Karpas-422 (cell line): ENCODE measurements around the gene INHBA. TPM values are rescaled to one million over a fixed set of nuclear protein-coding genes. Genes with fewer than 3 reads are reported as not detected.

Experiments
- DNase-seq: peaks from one replicate; pipeline ENCODE4 v3.0.0-alpha.2; 2015
- H2AFZ ChIP-seq: fragments of 200-600 bp; sonication (generic); 2 replicates; pipeline ENCODE4 v1.6.1; 2014; ENCODE audit warnings: antibody characterized with exemption, low read length, mixed read lengths
- H3K27ac ChIP-seq: fragments of 200-600 bp; sonication (generic); 2 replicates; pipeline ENCODE4 v1.5.1; 2014; ENCODE audit warnings: mild to moderate bottlenecking, low read length, moderate library complexity
- H3K27me3 ChIP-seq: fragments of 200-600 bp; sonication (generic); 2 replicates; pipeline ENCODE4 v1.6.1; 2014; ENCODE audit warnings: low read length, mixed read lengths
- H3K36me3 ChIP-seq: fragments of 200-600 bp; sonication (generic); 2 replicates; pipeline ENCODE4 v1.6.1; 2014; ENCODE audit warnings: low read length, mixed read lengths; ENCODE audit not compliant: insufficient read depth
- H3K4me1 ChIP-seq: fragments of 200-600 bp; sonication (generic); 2 replicates; pipeline ENCODE4 v1.6.1; 2014; ENCODE audit warnings: mild to moderate bottlenecking, low read length, mixed read lengths
- H3K4me2 ChIP-seq: fragments of 200-600 bp; sonication (generic); 2 replicates; pipeline ENCODE4 v1.6.1; 2014; ENCODE audit warnings: low read length, low read depth, mild to moderate bottlenecking; ENCODE audit not compliant: poor library complexity, severe bottlenecking
- H3K4me3 ChIP-seq: fragments of 200-600 bp; sonication (generic); 2 replicates; pipeline ENCODE4 v1.5.1; 2014; ENCODE audit warnings: mild to moderate bottlenecking, antibody characterized with exemption, low read length, mixed read lengths
- H3K79me2 ChIP-seq: fragments of 200-600 bp; sonication (generic); 2 replicates; pipeline ENCODE4 v1.6.1; 2014; ENCODE audit warnings: mild to moderate bottlenecking, low read length, mixed read lengths
- H3K9ac ChIP-seq: fragments of 200-600 bp; sonication (generic); 2 replicates; pipeline ENCODE4 v1.6.0; 2014; ENCODE audit warnings: low read length
- H3K9me2 ChIP-seq: fragments of 200-600 bp; sonication (generic), shearing (Covaris generic); replicated peaks from 2 replicates; pipeline ENCODE4 v1.6.0; 2014; ENCODE audit warnings: mild to moderate bottlenecking, low read length, moderate library complexity; ENCODE audit not compliant: insufficient read depth
- H3K9me3 ChIP-seq: fragments of 300-700, 200-600 bp; sonication (generic); 2 replicates; pipeline ENCODE4 v1.6.1; 2014; ENCODE audit warnings: low read length, mixed read lengths
- H4K20me1 ChIP-seq: fragments of 200-600 bp; sonication (generic); 2 replicates; pipeline ENCODE4 v1.6.1; 2014; ENCODE audit warnings: mild to moderate bottlenecking, antibody characterized with exemption, low read length, low read depth; ENCODE audit not compliant: insufficient read depth
- total RNA-seq: library from RNA; depleted of rRNA; stranded (reverse); fragments of >200 nt; shearing (Covaris generic); gene quantifications from 2 replicates; pipeline ENCODE4 v1.2.3, GENCODE V29; 2014; ENCODE audit warnings: low replicate concordance

The INHBA gene
- total RNA-seq, 1 experiment from 2014 or later: not detected

DNA sequence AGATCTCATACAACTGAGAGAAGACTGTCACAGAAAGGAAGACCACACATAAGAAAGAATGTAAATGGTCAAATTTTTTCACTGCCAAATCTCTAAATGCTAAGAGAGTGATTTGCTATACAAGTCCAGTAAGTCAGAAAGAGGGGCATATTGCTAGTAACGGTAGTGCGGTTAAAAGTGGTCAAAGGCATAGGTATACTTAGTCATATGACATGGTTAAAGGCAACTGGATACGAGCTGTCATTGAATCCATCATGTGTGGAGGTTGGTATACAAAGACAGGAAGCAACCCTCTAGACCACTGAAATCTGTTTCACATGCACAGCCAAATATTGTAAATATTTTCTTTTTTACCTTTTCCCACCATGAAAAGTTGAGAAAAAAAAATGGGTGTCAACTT lies 4.8 kb downstream of the INHBA start:
- Histone ChIP-seq H3K36me3 (no peaks in the 10 kb centered on the region), H3K9me2 (no peaks in the 10 kb centered on the region), H4K20me1 (no peaks in the 10 kb centered on the region), H2AFZ (no peak overlapping the region), H3K9me3 (no peaks in the 10 kb centered on the region), H3K27ac (no peak overlapping the region), H3K4me1 (no peaks in the 10 kb centered on the region), H3K4me3 (no peak overlapping the region), H3K4me2 (no peak overlapping the region), H3K79me2 (no peaks in the 10 kb centered on the region), H3K9ac (no peak overlapping the region), H3K27me3 (no peaks in the 10 kb centered on the region)
- DNase-seq: no peak

DNA sequence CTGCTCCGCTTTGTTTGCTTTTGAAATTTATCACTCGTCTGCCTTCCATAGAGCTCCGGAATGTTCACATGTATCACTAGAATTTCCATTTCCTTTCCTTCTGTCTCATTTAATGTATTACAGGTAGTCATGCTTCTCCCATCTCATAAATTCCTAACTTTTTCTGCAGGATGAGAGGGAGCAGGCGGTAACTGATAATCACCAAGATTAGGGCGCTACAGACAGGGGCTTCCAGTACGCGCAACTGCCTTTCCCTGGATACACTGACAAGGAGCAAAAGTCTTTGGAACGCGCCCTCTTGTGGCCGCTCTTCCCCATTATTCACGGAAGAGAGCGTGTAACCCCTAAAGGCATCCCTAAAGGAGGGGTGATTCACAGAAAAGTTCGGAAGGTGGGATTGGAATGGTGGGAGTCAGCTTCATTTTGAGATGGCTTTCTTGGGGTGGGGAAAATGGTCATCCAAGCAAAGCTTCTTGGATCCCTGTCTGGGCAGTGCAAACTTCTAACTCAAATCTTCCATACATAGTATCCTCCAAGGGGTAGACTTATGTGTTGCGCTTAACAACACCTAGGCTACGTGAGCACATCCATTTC lies 6.5 kb downstream of the INHBA start:
- Histone ChIP-seq H3K9me2 (no peaks in the 10 kb centered on the region), H3K36me3 (no peaks in the 10 kb centered on the region), H3K27ac (no peak overlapping the region), H3K4me2 (no peak overlapping the region), H3K27me3 (no peaks in the 10 kb centered on the region), H3K9ac (no peak overlapping the region), H3K4me3 (no peak overlapping the region), H4K20me1 (no peaks in the 10 kb centered on the region), H3K4me1 (no peaks in the 10 kb centered on the region), H3K9me3 (no peaks in the 10 kb centered on the region), H3K79me2 (no peaks in the 10 kb centered on the region), H2AFZ (no peak overlapping the region)
- DNase-seq: peak; percentile 76

DNA sequence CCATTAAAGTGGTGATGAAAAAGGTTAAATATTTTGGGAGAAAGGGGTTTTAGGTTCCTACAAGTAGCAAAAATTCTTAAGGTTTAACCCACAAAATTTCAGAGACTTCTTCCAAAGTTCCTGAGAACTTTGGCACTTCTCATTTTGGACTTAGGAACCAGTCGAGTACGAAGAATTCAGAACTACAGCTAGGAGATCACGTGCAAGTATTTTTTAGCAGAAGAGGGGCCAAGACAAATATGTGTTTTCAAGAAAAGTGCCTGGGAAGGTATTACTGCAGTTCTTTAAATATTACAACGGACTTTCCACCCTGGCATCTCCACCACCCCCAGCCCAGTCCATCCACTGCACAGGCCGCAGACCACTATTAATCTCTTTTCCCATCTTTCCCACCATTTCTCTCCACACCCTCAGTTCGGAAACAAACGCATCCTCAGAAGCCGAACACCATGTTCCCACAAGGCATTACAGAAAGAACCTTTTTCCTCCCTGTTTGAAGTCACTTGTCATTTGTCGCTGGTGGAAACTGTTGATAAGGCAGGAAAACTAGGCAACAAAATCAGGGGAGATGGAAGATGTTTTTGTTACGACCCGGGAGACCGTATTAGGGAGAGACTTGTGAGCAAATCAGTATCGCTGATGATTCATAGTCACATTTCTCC lies 7.1 kb downstream of the INHBA start:
- no peaks in the 10 kb centered on the region for H3K9me3 ChIP-seq
- H2AFZ ChIP-seq: no peak overlapping the region
- DNase-seq: no peak
- no peaks in the 10 kb centered on the region for H3K9me2 ChIP-seq
- no peak overlapping the region for H3K4me2 ChIP-seq
- no peak overlapping the region for H3K9ac ChIP-seq
- H3K4me3 ChIP-seq: no peak overlapping the region
- H4K20me1 ChIP-seq: no peaks in the 10 kb centered on the region
- no peaks in the 10 kb centered on the region for H3K79me2 ChIP-seq
- H3K4me1 ChIP-seq: no peaks in the 10 kb centered on the region
- H3K27ac ChIP-seq: no peak overlapping the region
- H3K36me3 ChIP-seq: no peaks in the 10 kb centered on the region
- H3K27me3 ChIP-seq: no peaks in the 10 kb centered on the region

DNA sequence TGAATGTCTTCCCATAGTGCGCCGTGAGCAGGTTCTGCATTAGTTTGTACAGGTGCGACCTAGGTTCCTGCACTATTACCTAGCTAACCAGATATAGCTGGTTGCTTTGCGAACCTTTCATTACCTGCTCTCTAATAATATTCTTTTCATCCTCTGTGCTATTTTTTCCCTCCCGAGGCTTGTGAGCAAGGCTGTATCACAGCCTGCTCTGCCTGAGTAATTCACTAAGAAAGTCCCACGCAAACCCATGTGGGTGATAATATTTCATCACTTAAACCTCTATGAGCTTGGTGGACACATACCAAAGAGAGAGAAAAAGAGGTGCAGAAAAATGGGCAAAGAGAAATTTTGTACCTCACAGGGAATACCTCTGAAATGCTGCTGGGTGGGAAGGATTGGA lies 8.4 kb downstream of the INHBA start:
- Histone ChIP-seq H3K36me3 (no peaks in the 10 kb centered on the region), H3K9ac (no peak overlapping the region), H3K4me2 (no peak overlapping the region), H3K9me3 (no peaks in the 10 kb centered on the region), H2AFZ (no peak overlapping the region), H3K4me3 (no peak overlapping the region), H3K4me1 (no peaks in the 10 kb centered on the region), H3K79me2 (no peaks in the 10 kb centered on the region), H3K27ac (no peak overlapping the region), H3K27me3 (no peaks in the 10 kb centered on the region), H3K9me2 (no peaks in the 10 kb centered on the region), H4K20me1 (no peaks in the 10 kb centered on the region)
- DNase-seq: no peak

DNA sequence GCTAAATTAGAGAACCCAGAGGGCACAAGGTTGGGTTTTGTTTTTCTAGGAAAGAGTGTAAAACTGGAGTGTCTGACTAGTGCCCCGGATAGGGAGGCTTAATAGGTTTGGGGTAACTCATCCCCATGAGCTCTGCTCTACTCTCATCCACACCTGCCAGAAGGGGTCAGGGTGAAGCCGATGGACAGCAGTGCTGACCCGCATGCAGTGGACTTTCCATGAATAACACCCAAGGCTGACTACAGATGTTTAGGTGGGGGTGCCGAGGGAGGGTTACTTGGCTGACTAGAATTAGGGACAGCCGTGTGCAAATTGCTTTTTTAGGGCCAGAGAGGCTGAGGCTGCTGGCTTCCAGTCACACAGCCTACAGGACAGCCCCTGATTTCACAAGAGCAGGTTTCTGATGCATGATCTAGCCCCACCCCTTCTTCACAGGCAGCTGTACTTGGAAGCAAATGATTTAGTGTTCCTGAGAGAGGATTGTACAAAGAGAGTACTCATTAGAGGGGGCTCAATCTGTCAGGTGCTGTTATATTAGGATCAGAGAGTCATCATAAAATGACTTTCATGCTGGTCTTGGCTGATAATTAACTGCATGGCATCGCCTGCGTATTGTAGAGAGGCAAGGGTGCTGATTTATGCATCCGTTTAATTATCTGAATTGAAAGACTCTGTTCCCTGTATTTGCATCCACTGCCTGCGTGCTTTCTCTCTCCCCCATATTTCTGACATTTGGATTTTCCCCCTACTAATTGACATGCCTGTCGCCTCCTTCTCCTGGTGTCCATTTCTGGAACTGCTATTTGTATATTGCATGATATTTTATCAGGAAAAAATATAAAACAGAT lies 9.5 kb downstream of the INHBA start:
- H4K20me1 ChIP-seq: no peaks in the 10 kb centered on the region
- H3K9ac ChIP-seq: no peak overlapping the region
- no peaks in the 10 kb centered on the region for H3K36me3 ChIP-seq
- no peaks in the 10 kb centered on the region for H3K4me1 ChIP-seq
- H3K9me3 ChIP-seq: no peaks in the 10 kb centered on the region
- no peaks in the 10 kb centered on the region for H3K9me2 ChIP-seq
- no peak overlapping the region for H3K4me3 ChIP-seq
- no peaks in the 10 kb centered on the region for H3K27me3 ChIP-seq
- no peak overlapping the region for H3K27ac ChIP-seq
- no peaks in the 10 kb centered on the region for H3K79me2 ChIP-seq
- no peak overlapping the region for H3K4me2 ChIP-seq
- H2AFZ ChIP-seq: no peak overlapping the region
- no peak for DNase-seq

DNA sequence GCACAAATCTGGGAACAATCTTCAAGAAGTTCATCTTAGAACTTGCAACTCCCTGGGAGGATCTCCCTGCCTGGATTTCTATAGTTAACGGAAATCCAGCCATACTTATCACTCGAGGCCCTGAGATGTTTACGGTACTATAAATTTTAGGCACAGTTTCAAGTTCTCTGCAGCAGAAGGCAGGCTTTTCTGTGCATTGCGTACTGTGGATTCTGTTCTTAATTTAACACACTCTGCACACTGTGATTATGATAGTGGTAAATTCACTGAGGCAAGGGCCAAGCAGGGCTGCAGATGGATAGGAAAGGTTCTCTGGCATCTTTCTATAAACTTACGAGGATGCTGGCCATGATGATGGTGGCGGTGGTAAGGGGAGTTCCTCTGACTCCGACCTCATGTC lies 10.6 kb downstream of the INHBA start:
- Histone ChIP-seq H3K9me2 (no peaks in the 10 kb centered on the region), H3K27me3 (no peaks in the 10 kb centered on the region), H2AFZ (no peak overlapping the region), H3K36me3 (no peaks in the 10 kb centered on the region), H3K9ac (no peak overlapping the region), H4K20me1 (no peaks in the 10 kb centered on the region), H3K4me3 (no peak overlapping the region), H3K79me2 (no peaks in the 10 kb centered on the region), H3K9me3 (no peaks in the 10 kb centered on the region), H3K4me1 (no peaks in the 10 kb centered on the region), H3K4me2 (no peak overlapping the region), H3K27ac (no peak overlapping the region)
- DNase-seq: no peak

DNA sequence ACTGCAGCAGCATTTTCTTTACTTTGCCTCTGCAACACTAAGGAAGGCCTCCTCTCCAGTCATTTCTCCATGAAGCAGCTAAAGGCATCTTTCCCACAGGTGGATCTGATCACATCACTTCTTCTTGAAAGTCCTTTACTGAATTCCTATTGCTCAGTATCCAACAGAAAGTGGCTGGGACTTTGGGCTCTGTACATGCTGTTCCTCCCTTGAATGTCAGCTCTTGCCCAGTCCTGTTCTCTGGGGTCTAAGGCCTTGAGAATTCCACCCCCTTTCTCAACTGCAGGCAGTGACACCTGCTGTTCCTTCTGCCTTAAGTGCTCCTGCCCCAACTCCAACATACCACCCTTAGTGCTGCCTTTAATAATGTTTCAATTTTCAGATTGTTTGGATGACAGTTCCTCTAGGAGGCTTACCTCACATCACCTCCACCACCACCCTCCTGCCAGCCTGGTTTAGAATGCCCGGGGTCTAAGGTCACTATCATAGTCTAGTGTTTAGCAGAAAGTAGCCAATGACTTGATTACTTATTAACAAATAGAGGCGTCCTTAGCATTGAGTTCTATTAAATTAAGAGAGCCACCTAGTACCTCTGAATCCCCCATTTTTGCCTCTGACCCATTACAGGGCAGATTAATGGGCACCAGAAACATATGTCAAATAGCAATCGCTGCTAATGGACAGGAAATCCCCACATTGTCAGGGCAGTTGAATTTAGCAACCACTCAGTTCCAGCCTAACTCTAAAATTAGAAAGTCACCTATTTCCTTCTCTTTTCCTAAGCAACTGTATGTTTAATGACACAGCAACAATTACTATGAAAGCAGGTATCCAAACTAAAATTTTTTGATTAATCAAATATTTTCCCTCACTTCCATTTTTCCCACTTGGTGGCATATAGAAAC lies 11.4 kb downstream of the INHBA start:
- H3K4me2 ChIP-seq: no peak overlapping the region

DNA sequence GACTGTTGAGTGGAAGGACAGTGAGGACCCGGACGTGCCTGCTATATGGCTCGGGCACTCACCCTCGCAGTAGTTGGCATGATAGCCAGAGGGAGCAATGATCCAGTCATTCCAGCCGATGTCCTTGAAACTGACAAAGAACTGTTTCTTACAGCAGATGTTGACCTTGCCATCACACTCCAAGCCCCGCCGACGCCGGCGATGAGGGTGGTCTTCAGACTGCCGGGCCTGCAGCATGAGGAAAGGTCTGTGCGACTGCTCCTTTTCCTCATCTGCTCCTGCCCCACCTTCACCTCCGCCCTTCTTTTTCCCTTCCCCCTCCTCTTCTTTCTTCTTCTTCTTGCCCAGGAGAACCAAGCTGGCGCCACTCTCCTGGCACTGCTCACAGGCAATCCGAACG lies 13.1 kb downstream of the INHBA start:
- no peaks in the 10 kb centered on the region for H4K20me1 ChIP-seq
- no peak overlapping the region for H3K4me3 ChIP-seq

More for the DNA sequence above, 11.4 kb downstream of the INHBA start:
- H3K4me3 ChIP-seq: no peak overlapping the region
- H3K27me3 ChIP-seq: no peaks in the 10 kb centered on the region
- no peaks in the 10 kb centered on the region for H3K9me2 ChIP-seq
- no peaks in the 10 kb centered on the region for H4K20me1 ChIP-seq
- no peak overlapping the region for H2AFZ ChIP-seq
- DNase-seq: no peak
- no peaks in the 10 kb centered on the region for H3K9me3 ChIP-seq
- H3K79me2 ChIP-seq: no peaks in the 10 kb centered on the region
- no peaks in the 10 kb centered on the region for H3K4me1 ChIP-seq
- no peak overlapping the region for H3K27ac ChIP-seq
- no peak overlapping the region for H3K9ac ChIP-seq
- H3K36me3 ChIP-seq: no peaks in the 10 kb centered on the region

More for the DNA sequence above, 13.1 kb downstream of the INHBA start:
- Histone ChIP-seq H3K79me2 (no peaks in the 10 kb centered on the region), H2AFZ (no peak overlapping the region), H3K9ac (no peak overlapping the region), H3K9me3 (no peaks in the 10 kb centered on the region), H3K27me3 (no peaks in the 10 kb centered on the region), H3K9me2 (no peaks in the 10 kb centered on the region), H3K4me2 (no peak overlapping the region), H3K27ac (no peak overlapping the region), H3K4me1 (no peaks in the 10 kb centered on the region), H3K36me3 (no peaks in the 10 kb centered on the region)
- DNase-seq: no peak
